Fibroblast of skin of right biceps (primary cell): ENCODE measurements around the gene RSRC1.
"Not testable (repeated sequence)": the region's sequence is repeated elsewhere in the genome, so short reads cannot be mapped to it uniquely, and the experiment has no call there.

Experiments
- DNase-seq: peaks from one replicate; pipeline ENCODE4 v3.0.0-alpha.2; 2013

RSRC1 gene

DNA sequence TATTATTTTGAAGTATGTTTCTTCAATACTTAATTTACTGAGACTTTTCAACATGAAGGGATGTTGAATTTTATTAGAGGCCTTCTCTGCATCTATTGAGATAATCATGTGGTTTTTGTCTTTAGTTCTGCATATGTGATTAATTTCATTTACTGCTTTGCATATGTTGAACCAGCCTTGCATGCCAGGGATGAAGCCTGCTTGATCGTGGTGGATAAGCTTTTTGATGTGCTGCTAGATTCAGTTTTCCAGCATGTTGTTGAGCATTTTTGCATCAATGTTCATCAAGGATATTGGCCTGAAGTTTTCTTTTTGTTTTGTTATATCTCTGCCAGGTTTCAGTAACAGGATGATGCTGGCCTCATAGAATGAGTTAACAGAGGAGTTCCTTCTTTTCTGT lies 134.4 kb downstream of the RSRC1 start:
- DNase-seq: no peak

DNA sequence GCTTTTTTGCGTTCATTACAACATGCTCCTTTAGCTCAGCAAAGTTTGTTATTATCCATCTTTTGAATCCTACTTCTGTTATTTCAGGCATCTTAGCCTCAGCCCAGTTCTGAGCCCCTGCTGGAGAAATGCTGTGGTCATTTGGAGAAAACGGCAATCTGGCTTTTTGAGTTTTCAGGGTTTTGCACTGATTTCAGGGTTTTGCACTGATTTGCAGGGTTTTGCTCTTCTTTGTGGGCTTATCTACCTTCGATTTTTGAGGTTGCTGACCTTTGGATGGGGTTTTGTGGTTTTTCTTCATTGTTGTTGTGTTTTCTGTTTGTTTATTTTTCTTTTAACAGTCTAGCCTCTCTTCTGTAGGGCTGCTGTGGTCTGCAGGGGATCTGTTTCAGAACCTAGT lies 137.4 kb downstream of the RSRC1 start:
- DNase-seq: no peak

DNA sequence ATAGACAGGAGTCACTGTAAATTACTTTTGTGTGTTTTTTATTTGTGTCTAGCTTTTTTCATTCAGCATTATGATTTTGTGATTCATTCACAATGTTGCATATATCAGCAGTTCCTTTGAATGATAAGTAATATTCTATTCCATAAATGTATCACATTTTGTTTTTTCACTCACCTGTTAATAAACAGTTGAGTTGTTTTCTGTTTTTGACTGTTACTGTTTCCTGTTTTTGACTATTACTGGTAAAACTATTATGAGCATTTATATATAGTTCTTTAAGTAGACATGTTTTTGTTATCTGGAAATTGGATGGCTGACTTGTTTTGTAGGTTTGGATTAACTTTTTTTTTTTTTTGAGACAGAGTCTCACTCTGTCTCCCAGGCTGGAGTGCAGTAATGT lies 138.4 kb downstream of the RSRC1 start:
- DNase-seq: no peak

DNA sequence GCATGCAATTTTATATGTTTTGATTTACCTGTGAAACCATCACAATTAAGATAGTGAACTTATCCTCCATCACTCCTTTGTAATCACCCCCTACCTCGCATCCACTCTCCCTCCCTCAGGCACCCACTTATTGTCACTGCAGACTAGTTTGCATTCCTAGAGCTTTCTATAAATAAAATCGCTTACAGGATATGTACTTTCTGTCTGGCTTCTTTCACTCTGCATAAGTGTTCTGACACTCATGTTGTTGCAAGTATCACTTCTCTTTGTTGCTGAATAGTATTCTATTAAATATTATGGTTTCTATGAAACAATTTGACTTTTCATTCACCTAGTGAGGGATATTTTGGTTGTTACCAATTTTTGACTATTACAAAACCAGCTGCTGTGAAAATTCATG lies 139.3 kb downstream of the RSRC1 start:
- no peak for DNase-seq

DNA sequence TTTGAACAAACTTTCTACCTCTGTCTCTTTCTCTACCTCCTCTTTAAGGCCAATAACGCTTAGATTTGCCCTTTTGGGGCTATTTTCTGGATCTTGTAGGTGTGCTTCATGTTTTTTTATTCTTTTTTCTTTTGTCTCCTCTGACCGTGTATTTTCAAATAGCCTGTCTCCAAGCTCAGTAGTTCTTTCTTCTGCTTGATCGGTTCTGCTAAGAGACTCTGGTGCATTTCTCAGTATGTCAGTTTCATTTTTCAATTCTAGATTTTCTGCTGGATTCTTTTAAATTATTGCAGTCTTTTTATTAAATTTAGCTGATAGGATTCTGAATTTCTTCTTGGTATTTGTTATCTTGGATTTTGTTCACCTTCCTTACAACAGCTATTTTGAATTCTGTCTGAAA lies 148.7 kb downstream of the RSRC1 start:
- DNase-seq: no peak

DNA sequence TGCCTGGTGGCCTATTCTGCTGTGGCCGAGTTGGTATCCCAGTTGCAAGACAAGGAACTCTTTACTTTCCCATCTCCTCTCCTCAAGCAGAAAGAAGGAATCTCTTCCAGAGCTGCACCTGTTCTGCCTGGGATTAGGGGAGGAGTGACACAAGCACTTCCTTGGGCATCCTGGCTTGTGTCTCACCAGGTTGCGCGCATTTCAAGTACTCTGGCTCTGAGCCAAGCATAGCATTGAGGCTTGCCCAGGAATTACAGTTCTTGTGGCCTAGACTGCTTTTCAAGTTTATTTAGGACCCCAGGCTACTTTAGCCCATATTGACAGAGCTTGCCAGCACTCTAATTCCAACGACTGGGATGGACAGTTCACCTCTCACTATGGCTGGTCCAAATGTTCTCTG lies 150.5 kb downstream of the RSRC1 start:
- DNase-seq: no peak

DNA sequence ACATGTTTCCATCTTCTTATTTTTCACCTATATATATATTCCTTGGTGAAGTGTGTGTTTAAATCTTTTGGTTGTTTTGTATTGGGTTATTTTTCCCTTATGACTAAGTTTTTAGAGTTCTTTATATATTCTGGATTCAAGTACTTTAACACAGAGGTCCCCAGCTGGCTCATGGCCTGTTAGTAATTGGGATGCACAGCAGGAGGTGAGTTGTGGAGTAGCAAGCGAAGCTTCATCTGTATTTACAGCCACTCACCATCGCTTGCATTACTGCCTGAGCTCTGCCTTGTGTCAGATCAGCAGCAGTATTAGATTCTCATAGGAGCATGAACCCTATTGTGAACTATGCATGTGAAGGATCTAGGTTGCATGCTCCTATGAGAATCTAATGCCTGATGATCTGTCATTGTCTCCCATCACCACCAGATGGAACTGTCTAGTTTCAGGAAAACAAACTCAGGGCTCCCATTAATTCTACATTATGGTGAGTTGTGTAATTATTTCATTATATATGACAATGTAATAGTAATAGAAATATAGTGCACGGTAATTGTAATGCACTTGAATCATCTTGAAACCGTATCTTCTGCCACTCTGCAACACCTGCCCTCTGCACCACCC lies 151.6 kb downstream of the RSRC1 start:
- DNase-seq: no peak

DNA sequence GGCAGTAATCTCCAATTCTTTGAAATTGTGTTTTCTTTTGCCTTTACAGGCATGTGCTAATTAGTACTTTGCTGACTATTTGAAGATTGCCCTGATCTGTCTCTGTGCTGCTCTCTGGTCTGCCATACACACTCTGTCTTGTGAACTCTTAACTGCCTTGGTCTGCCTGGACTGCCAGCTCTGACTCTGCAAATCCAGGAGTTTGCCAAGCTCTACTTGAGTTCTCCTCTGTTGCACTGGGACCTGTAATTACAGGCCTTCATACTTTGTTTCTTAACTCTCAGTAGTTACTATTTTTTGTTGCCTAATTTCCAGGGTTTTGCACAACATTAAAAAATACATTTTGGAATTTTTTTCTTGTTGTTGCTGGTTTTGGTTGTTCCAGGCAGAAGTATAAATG lies 155.0 kb downstream of the RSRC1 start:
- DNase-seq: no peak

DNA sequence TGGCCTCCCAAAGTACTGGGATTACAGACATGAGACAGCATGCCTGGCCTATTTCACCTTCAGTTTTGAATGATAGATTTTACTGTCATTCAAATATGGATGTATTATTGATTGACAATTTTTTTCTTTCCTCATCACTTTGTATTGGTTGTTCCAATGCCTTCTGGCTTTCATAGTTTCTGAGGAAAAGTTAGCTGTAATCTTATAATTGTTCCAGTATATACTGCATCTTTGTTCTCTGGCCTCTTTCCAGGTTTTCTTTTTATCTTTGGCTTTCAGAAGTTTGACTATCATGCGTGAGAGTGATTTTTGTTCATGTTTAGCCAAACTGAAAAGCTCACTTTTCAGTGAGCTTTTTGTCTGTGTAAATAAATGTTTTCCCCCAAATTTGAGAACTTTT lies 157.1 kb downstream of the RSRC1 start:
- no peak for DNase-seq

DNA sequence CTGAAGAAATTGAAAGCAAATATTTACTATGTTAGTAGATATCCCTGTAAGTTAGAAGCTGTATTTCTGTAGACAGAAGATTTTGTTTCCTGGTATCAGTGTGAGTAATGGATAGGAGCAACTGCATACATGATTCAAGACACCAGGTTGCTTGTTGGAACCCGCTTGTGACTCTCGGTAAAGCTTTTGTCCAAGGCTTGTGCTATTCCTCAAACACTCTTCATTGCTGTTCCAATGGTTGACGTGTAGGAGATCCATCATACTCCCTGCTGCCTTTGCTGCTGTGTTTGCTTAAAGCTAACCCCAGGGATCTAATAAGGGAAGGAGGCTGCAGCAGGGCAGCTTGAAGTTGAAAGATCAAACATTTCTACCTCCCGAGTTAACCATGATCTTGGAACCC lies 160.1 kb downstream of the RSRC1 start:
- DNase-seq: no peak

DNA sequence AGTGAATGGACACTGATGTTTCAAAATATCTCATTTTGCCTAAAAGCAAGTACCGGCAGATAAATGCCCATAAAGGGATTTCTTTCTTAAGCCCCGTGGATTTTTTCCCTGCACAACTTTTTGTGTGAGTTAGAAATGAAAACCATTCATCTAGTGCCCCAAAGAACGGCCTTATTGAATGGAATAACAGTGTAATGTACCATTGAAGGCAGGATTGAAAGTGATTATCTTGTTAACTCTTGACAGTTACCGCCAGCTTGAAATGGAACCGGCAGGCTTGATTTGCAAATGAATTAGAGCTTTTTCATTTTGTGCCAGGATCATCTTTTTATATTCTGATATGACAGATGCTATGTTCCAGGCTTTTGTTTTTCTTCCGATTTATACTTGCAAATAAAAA lies 162.2 kb downstream of the RSRC1 start:
- DNase-seq: no peak

DNA sequence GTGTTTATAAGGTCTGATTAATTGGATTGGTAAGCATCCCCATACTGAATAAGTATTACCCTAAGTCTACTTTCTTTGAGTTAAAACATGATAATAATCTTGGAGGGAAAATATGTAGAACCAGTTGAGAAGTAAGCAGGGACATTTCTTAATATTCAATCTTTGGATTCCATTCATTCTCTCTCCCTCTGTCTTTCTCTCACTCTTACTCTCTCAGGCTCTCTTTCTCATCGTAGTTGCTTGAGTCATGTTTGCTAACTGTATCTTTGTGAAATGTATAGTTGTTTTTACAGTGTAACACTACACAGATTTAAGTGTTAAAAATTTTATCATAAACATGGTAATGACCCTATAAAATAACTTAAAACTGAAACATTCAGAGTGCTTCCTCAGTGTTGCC lies 163.8 kb downstream of the RSRC1 start:
- peak; percentile 16 for DNase-seq

DNA sequence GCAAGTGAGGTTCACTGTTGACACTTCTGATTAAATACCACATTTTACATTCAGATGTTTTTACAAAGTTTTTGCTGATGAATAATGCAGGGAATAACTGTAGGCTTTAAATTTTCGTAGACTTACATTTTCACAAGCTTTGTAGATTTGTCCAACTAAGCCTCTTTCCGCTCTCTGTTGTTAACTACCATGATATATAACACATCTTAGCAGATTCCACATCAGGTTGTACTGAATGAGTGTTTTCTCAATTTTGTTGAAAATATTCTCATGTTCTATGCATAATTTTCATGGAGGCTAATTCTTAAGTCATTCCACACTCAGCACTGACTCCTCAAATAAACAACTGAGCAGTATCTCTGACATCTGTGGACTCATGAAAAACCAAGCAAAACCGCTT lies 168.3 kb downstream of the RSRC1 start:
- no peak for DNase-seq

DNA sequence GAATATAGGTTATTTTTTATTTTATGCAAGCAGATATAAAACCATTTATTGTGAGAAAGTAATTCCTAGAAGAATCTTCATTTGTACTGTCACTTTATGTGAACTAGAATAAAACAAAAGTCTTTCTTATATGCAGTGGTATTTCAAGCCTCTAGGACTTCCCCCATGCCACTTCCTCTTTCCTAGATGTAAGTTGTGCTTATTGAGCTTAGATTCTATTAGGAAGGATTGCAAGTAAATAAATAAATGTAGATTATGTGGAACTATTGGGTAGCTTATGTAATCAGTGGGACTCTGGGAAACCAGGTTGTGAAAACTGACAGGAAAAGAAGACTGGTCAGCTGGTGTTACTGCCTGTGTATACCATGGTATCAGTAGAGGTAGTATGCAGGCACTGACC lies 169.7 kb downstream of the RSRC1 start:
- DNase-seq: no peak

DNA sequence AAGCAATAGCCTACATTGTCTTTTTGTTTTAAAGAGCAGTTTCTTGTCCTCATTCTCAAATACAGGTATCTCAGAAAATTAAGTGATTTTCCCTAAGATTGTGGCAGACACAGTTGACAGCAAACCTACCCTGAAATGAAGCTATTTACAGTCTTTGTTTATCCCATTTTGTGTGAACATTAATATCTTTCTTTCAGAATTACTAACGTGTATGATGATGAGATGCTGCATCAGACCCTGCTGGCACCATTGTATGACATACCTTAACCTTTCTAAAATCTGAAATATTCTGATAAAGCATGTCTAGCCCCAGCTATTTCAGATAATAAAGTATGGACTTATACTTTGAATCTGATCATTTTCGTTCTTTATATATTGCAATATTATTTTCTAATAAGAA lies 185.9 kb downstream of the RSRC1 start:
- no peak for DNase-seq

DNA sequence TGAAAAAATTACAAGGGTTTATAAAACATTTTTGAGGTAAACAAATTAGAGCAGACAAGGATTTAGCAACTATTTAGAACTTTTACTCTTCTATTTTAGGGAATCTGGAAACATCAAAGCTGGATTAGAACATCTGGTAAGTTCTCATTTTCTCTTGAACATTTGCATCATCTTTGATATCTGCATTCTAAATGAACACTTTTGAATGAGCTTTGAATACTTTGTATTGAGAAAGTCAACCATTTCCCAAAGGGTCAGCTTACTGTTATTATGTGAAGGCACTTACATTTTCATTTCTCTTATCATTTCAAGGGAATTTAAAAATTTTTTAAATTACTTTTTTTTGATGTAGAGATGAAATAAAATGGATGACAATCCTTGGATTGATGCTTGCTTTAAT lies 188.1 kb downstream of the RSRC1 start:
- DNase-seq: no peak

DNA sequence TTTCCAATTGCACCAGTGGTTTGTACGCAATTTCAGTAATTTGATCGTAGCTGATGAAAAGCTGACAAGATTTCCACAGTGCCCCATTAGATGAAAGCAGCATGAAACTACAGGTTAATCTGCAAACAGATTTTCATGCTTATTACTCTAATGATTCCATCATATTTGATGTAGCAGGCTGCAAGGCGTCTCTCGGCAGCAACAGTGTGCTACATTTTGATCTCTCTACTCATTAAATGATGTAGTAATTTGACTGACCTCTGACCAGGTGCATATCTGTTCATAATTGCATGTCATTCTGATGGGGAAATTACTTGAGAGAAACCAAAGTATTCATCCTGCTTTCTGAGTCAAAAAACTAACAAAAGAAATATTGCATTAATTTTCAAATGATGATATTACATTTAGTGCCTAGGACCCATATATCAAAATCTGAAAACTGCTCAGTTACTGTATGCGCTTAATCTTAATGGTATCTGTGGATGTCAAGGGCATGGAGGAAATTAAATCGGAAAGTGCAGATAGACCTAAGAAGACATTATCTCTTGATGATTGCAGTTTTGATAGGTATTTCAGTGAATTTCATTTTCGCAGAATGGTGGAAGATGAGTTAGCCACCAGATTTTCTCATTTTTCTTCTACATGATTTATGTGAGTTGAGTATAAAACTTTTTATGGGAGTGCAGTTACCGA lies 198.5 kb downstream of the RSRC1 start:
- DNase-seq: no peak

DNA sequence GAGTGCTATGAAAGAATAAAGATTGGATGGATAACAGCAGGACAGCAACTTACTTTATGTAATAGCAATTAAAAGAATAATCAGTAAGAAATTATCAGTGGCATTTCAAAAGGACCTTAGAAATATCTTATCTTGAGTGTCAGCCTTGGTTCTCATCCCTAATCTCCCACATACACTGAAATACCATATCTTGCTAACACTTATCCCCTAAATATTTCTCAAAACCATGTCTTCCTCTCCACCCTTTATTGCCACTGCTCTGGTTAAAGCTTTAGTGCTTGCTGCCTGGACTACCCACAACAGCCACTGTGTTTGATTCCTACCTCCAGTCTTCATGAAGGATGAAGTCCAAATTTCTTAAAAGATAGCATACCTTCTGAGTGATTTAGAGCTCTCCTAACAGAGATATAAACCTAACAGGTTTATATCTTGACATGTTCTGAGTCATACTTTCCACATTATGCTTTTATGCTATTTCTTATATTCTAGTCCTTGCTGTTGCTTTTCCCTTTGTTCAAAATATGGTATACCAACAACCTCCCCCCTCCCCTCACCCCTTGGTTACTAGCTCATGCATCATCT lies 202.8 kb downstream of the RSRC1 start:
- DNase-seq: peak; percentile 2

DNA sequence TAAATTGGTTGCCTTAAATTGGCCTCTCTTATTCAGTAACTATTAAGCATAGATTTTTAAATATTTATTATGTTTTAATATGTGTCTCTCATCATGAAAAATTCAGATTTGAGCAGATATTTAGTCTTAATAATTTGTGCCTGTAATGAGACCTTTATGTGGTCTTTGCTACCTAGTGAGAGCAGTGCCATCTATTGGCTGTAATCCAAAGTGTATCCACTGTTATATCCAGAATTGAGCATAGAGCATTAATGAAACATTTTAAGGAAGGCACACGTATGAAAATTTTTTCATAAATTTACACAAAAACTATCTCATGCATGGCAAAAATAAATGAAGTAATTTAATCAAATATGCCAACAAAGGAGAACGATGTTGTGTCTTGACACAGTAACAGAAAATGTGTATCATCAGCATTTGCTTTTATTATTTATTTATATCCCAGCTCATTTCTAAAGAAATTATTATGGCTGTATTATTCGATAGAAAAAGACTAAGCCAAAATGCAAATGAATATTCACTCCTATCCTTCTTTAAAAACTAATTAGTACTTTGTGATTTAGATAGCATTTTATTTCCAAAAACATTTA lies 203.5 kb downstream of the RSRC1 start:
- DNase-seq: peak; percentile 45

DNA sequence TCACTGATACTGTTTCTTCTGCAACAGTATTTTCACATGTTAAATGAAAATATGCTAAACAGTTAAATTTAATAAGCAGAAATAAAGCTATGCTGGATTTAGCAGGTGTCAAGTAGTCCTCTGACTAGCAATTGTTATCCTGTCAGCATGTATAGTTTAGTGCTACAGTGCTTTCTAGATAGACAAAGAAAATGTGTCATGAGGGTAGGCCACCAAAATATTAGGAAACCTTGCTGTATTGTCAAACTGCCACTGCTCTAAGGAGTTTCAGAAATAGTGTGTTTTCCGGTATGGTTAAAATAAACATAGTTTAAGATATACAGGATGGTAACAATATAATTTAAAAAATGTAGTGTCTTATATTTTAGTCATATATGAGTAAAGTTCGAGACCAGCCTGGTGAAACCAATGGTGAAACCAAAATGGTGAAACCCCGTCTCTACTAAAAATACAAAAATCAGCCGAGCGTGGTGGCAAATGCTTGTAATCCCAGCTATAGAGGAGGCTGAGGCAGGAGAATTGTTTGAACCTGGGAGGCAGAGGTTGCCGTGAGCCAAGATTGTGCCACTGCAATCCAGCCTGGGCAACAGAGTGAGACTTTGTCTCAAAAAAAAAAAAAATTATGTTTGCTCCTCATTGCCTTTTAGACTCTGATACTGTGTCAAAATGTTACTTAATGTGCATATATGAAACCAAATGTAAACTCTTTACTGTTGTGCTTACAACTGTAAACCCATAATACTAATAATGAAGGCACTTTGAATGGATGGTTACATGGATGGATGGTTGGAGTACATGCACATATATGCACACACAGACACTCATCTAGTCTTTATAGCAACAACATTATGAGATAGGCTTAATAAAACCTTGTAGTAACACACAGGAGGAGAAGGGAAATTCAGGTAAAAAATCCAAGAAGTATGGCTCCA lies 204.8 kb downstream of the RSRC1 start:
- DNase-seq: no peak

DNA sequence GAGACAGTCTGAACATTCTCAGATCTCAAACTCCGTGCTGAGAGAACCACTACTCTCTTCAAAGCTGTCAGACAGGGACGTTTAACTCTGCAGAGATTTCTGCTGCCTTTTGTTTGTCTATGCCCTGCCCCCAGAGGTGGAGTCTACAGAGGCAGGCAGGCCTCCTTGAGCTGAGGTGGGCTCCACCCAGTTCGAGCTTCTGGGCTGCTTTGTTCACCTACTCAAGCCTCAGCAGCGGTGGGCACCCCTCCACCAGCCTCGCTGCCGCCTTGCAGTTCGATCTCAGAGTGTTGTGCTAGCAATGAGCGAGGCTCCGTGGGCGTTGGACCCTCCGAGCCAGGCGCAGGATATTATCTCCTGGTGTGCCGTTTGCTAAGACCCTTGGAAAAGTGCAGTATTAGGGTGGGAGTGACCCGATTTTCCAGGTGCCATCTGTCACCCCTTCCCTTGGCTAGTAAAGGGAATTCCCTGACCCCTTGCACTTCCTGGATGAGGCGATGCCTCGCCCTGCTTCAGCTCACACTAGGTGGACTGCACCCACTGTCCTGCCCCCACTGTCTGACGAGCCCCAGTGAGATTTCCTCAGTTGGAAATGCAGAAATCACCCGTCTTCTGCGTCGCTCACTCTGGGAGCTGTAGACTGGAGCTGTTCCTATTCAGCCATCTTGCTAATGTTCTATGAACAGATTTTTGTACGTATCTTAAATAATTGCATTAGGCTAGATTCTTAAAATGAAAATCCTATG lies 220.0 kb downstream of the RSRC1 start:
- DNase-seq: not testable (repeated sequence)

DNA sequence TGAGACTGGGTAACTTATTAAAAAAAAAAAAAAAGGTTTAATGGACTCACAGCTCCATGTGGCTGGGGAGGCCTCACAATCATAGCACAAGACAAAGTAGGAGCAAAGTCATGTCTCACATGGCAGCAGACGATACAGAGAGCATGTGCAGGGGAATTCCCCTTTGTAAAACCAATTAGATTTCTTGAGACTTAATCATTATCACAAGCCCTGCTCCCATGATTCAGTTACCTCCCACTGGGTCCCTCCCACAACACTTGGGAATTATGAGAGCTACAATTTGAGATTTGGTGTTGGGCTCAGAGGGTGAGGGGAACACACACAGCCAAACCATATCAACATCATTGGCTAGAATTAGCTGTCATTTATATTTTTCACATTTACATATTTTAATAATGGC lies 221.0 kb downstream of the RSRC1 start:
- DNase-seq: peak; percentile 39
